DND-41 (cell line): ENCODE results near the gene CDK5RAP1.

ENCODE experiments used
- ATAC-seq: fragments of 200-7000 bp; cut with Tn5 transposase; 3 replicates; pipeline ENCODE4 v1.9.1; 2021; ENCODE audit warnings: low read depth; ENCODE audit not compliant: insufficient read depth
- DNase-seq: peaks from one replicate; pipeline ENCODE4 v3.0.0-alpha.2; 2020
- H2AFZ ChIP-seq: 2 replicates; pipeline ENCODE4 v1.6.0; 2012; ENCODE audit warnings: low read depth, low read length
- H3K27ac ChIP-seq: 2 replicates; pipeline ENCODE4 v1.5.1; 2012; ENCODE audit warnings: low read length, inconsistent platforms
- H3K27me3 ChIP-seq: fragments of 200-600 bp; sonication (generic); 2 replicates; pipeline ENCODE4 v1.6.0; 2012; ENCODE audit warnings: low read length, mild to moderate bottlenecking, inconsistent platforms; ENCODE audit not compliant: insufficient read depth, poor library complexity
- H3K36me3 ChIP-seq: 2 replicates; pipeline ENCODE4 v1.5.1; 2012; ENCODE audit warnings: low read length, inconsistent platforms; ENCODE audit not compliant: insufficient read depth
- H3K4me1 ChIP-seq: 2 replicates; pipeline ENCODE4 v1.5.1; 2012; ENCODE audit warnings: mild to moderate bottlenecking, low read length; ENCODE audit not compliant: insufficient read depth
- H3K4me2 ChIP-seq: 2 replicates; pipeline ENCODE4 v1.6.0; 2012; ENCODE audit warnings: mild to moderate bottlenecking, moderate library complexity, low read length, inconsistent platforms; ENCODE audit not compliant: insufficient read depth
- H3K4me3 ChIP-seq, 2 experiments: fragments of 200-600 bp in 1 of 2; shearing (Covaris generic) in 1 of 2; 2 replicates each; pipeline ENCODE4 v1.5.1; 2012 to 2016; ENCODE audit warnings: inconsistent platforms in 2 of 2, low read length in 2 of 2, mild to moderate bottlenecking in 2 of 2, low read depth in 1 of 2, moderate library complexity in 1 of 2
- H3K79me2 ChIP-seq: 2 replicates; pipeline ENCODE4 v1.6.0; 2012; ENCODE audit warnings: low read length, inconsistent platforms; ENCODE audit not compliant: insufficient read depth
- H3K9ac ChIP-seq: 2 replicates; pipeline ENCODE4 v1.6.0; 2012; ENCODE audit warnings: low read depth, mild to moderate bottlenecking, inconsistent platforms, low read length, moderate library complexity
- H3K9me3 ChIP-seq: 2 replicates; pipeline ENCODE4 v1.5.1; 2012; ENCODE audit warnings: low read length, moderate library complexity, mild to moderate bottlenecking, inconsistent platforms; ENCODE audit not compliant: insufficient read depth, severe bottlenecking
- H4K20me1 ChIP-seq: 2 replicates; pipeline ENCODE4 v1.6.0; 2012; ENCODE audit warnings: low read length; ENCODE audit not compliant: insufficient read depth
- EZH2 ChIP-seq: IDR thresholded peaks from 3 replicates; pipeline ENCODE4 v1.6.1; 2012; ENCODE audit warnings: borderline replicate concordance, low read depth, mild to moderate bottlenecking, moderate library complexity, low read length, inconsistent platforms; ENCODE audit not compliant: severe bottlenecking
- TF ChIP-seq, protein P1 (sequence below): IDR thresholded peaks from 2 replicates; pipeline ENCODE4 v1.5.1; 2012; ENCODE audit warnings: borderline replicate concordance, low read length, moderate library complexity, mild to moderate bottlenecking; ENCODE audit not compliant: poor library complexity, severe bottlenecking; ENCODE audit errors: extremely low read depth

The CDK5RAP1 gene

DNA sequence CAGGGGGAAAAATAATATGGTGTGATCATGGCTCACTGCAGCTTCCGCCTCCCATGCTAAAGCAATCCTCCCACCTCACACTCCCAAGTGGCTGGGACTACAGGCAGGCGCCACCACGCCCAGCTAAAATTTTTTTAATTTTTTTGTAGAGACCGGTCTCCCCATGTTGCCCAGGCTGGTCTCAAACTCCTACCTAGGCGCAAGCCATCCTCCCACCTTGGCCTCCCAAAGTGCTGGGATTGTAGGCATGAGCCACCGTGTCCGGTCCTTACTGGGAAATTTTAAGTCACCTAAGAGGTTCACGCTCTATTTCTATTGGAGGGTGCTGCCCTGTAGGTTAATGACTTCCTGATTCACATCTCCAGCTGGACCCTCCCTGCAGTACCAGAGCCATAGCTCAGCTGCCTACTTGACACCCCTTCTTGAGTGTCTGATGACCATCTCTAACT, 626 bp upstream of the CDK5RAP1 start:
- H3K4me3 ChIP-seq = peak overlapping the region; percentile 87 to 92
- H3K27ac ChIP-seq = peak overlapping the region; percentile 86
- peak; percentile 42 for DNase-seq
- peak overlapping the region; percentile 90 for H3K4me2 ChIP-seq
- ATAC-seq = peak; percentile 63
- TF ChIP-seq, protein P1, sequence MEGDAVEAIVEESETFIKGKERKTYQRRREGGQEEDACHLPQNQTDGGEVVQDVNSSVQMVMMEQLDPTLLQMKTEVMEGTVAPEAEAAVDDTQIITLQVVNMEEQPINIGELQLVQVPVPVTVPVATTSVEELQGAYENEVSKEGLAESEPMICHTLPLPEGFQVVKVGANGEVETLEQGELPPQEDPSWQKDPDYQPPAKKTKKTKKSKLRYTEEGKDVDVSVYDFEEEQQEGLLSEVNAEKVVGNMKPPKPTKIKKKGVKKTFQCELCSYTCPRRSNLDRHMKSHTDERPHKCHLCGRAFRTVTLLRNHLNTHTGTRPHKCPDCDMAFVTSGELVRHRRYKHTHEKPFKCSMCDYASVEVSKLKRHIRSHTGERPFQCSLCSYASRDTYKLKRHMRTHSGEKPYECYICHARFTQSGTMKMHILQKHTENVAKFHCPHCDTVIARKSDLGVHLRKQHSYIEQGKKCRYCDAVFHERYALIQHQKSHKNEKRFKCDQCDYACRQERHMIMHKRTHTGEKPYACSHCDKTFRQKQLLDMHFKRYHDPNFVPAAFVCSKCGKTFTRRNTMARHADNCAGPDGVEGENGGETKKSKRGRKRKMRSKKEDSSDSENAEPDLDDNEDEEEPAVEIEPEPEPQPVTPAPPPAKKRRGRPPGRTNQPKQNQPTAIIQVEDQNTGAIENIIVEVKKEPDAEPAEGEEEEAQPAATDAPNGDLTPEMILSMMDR = no peak
- H3K9ac ChIP-seq = peak overlapping the region; percentile 77
- peaks cover 25% of the 10 kb centered on the region; the same call in 1 of the 2 replicates for H4K20me1 ChIP-seq
- H3K27me3 ChIP-seq = no peaks in the 10 kb centered on the region
- H3K9me3 ChIP-seq = no peaks in the 10 kb centered on the region
- peaks cover 17% of the 10 kb centered on the region for H3K36me3 ChIP-seq
- H3K4me1 ChIP-seq = peaks cover 38% of the 10 kb centered on the region
- peak overlapping the region; percentile 90 for H2AFZ ChIP-seq
- peaks cover 75% of the 10 kb centered on the region for H3K79me2 ChIP-seq

DNA sequence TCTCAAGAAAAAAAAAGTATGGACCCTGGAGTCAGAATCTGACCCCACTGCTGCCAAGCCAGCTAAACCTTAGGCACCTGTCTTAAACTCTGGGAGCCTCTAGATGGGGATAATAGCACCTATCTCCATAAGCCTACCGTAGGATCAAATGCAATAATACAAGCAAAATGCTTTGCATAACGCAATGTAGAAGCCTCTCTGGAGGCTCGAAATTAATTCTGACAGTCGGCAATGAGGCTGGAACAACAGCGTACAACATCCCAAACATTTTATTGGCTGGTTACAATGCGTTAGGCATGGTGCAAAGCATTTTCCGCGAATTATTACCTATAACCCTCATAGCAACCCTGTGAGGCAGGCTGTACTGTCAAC, 521 bp downstream of the CDK5RAP1 start:
- Histone ChIP-seq H3K4me2 (peak overlapping the region; percentile 90), H3K9me3 (no peaks in the 10 kb centered on the region), H4K20me1 (peaks cover 29% of the 10 kb centered on the region; the same call in 1 of the 2 replicates), H2AFZ (peak overlapping the region; percentile 90), H3K4me3 (peak overlapping the region; percentile 87 to 92), H3K27ac (peak overlapping the region; percentile 86), H3K27me3 (no peaks in the 10 kb centered on the region), H3K9ac (peak overlapping the region; percentile 77), H3K36me3 (peaks cover 25% of the 10 kb centered on the region), H3K79me2 (peaks cover 84% of the 10 kb centered on the region), H3K4me1 (peaks cover 38% of the 10 kb centered on the region)
- peak; percentile 25; the same call in 2 of the 3 replicates for ATAC-seq
- no peak for DNase-seq
- TF ChIP-seq, protein P1 = peak; percentile 40
- TF ChIP-seq EZH2 = no peak

DNA sequence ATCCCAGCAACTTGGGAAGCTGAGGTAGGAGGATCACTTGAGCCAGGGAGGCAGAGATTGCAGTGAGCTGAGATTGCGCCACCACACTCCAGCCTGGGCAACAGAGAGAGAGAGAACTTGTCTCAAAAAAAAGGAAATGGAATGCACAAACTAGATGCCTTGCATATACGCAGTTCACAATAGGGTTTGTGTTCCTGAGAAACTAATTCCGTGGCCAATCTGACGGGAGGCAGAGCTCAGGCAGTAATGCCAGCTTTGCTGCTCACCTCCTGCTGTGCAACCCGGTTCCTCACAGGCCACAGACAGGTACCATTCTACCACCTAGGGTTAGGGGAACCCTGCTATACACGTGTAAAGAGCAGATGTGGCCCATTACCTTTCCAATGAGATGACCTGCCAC, 1.4 kb downstream of the CDK5RAP1 start:
- no peak for TF ChIP-seq EZH2
- TF ChIP-seq, protein P1 = no peak
- Histone ChIP-seq H3K4me3 (peak overlapping the region; percentile 87 to 92; a peak in 3 of 4 replicates), H3K27ac (0 out of 2 replicates have a peak overlapping the region, but pooled peaks have one; percentile 2), H3K9ac (peak overlapping the region; percentile 77), H4K20me1 (peaks cover 29% of the 10 kb centered on the region; the same call in 1 of the 2 replicates), H3K4me1 (peaks cover 38% of the 10 kb centered on the region), H3K9me3 (no peaks in the 10 kb centered on the region), H3K4me2 (peak overlapping the region; percentile 90), H3K36me3 (peaks cover 27% of the 10 kb centered on the region), H2AFZ (no peak overlapping the region), H3K79me2 (peaks cover 85% of the 10 kb centered on the region), H3K27me3 (no peaks in the 10 kb centered on the region)
- ATAC-seq = no peak
- no peak for DNase-seq

DNA sequence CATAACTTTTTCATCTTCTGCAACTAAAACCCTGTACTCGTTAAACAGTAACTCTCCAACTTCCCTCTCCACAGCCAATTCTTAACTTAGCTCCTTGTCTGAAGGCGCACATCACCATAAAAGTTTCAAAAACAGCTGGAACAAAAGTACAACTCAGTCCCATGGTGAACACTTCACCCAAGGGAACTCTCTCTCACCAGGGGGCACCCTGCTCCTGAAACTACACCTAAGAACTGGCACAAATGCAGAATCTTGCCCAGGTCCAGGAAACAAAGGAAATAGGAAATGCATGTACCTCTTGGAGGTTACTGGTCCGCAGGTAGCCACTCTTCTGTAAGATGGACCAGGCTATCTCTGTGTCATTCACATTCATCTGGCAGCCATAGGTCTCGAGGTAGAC, 6.6 kb downstream of the CDK5RAP1 start:
- peaks cover 16% of the 10 kb centered on the region; the same call in 1 of the 2 replicates for H4K20me1 ChIP-seq
- no peaks in the 10 kb centered on the region for H3K27me3 ChIP-seq
- H3K9me3 ChIP-seq = peaks cover 2% of the 10 kb centered on the region
- peaks cover 67% of the 10 kb centered on the region for H3K36me3 ChIP-seq
- H3K79me2 ChIP-seq = peaks cover 54% of the 10 kb centered on the region
- ATAC-seq = no peak
- H3K9ac ChIP-seq = no peak overlapping the region
- TF ChIP-seq, protein P1 = peak; percentile 28
- TF ChIP-seq EZH2 = no peak
- H3K4me3 ChIP-seq = no peak overlapping the region
- H2AFZ ChIP-seq = no peak overlapping the region
- DNase-seq = no peak
- H3K4me1 ChIP-seq = peaks cover 14% of the 10 kb centered on the region
- no peak overlapping the region for H3K4me2 ChIP-seq
- no peak overlapping the region for H3K27ac ChIP-seq
